ENCODE measurements around the gene HMOX2. TPM values are rescaled to one million over a fixed set of nuclear protein-coding genes. Genes with fewer than 3 reads are reported as not detected.

Gene HMOX2
- total RNA-seq, 1 experiment from 2014 or later: 55.1 TPM

DNA sequence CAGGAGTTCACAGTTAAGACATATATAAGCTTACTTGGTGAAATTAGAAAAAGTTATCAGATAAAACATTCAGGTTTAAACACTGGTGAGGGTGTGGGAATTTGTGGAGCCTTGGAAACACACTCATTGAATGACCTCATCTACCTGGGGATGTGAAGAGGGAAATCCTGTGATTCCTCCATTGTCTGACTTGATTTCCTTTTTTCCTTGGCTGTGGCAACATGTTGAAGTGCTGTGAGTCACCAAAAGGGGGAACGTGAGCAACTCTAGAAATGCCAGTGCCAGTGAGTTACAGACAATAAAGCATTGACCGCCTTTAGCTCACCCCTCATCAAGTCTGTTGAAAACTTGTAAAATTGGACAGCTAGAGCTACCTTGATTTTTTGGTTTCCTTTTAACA lies 1.8 kb downstream of the HMOX2 start:
- peak overlapping the region; percentile 94 for H3K4me2 ChIP-seq (ENCODE audit: low read length)
- H4K20me1 ChIP-seq (ENCODE audit: insufficient read depth): no peaks in the 10 kb centered on the region
- ChIA-PET RAD21 (ENCODE audit: low non-redundant PET in 1 of 2, low total read pairs in 2 of 2, uncharacterized antibody in 2 of 2, unreplicated experiment in 2 of 2) (no interaction called here), POLR2A (interaction anchor here (0.9 to 4.8 kb wide), 3 partner anchors 9 to 17 kb away, joined by 4 to 26 read pairs (median 5); no protein-coding TSS in a partner anchor), CTCF (interaction anchor here (0.6 to 1.4 kb wide), 3 partner anchors 9 to 146 kb away, joined by 3 to 4 read pairs (median 3); partner anchors contain the start of gene MGRN1)
- H3K4me3 ChIP-seq (replicated peaks in 1 of 2; ENCODE audit: low read depth in 1 of 2, low read length in 2 of 2): peak overlapping the region; percentile 93 to 95
- H3K79me2 ChIP-seq (ENCODE audit: insufficient read depth, low read length): peaks cover 81% of the 10 kb centered on the region
- DNase-seq (ENCODE audit: low read depth, low spot score) (peak; percentile 45), ATAC-seq (no peak)
- no peaks in the 10 kb centered on the region for H3K9me3 ChIP-seq (ENCODE audit: control insufficient read depth in 1 of 2, insufficient read depth in 1 of 2, low read depth in 1 of 2, low read length in 2 of 2)
- H3K27ac ChIP-seq (ENCODE audit: low read depth, low read length): peak overlapping the region; percentile 86
- no peaks in the 10 kb centered on the region for H3K9me2 ChIP-seq (ENCODE audit: insufficient read depth)
- no peak overlapping the region for H2AFZ ChIP-seq (ENCODE audit: low read depth, low read length, poor library complexity, severe bottlenecking)
- H3K9ac ChIP-seq (ENCODE audit: low read length): peak overlapping the region; percentile 87
- intact Hi-C loops (cut with micrococcal nuclease): no loop called here
- H3K4me1 ChIP-seq (ENCODE audit: control insufficient read depth in 1 of 2, insufficient read depth in 2 of 2, low read length in 2 of 2): peaks cover 20 to 39% of the 10 kb centered on the region in 2 experiments
- H3K36me3 ChIP-seq (ENCODE audit: control insufficient read depth in 1 of 2, insufficient read depth in 2 of 2, low read length in 2 of 2): no peaks in the 10 kb centered on the region
- no peaks in the 10 kb centered on the region for H3K27me3 ChIP-seq (ENCODE audit: insufficient read depth, low read length)
- BruUV-seq (replicated peaks): no TSS peak
- TF ChIP-seq, protein P1, sequence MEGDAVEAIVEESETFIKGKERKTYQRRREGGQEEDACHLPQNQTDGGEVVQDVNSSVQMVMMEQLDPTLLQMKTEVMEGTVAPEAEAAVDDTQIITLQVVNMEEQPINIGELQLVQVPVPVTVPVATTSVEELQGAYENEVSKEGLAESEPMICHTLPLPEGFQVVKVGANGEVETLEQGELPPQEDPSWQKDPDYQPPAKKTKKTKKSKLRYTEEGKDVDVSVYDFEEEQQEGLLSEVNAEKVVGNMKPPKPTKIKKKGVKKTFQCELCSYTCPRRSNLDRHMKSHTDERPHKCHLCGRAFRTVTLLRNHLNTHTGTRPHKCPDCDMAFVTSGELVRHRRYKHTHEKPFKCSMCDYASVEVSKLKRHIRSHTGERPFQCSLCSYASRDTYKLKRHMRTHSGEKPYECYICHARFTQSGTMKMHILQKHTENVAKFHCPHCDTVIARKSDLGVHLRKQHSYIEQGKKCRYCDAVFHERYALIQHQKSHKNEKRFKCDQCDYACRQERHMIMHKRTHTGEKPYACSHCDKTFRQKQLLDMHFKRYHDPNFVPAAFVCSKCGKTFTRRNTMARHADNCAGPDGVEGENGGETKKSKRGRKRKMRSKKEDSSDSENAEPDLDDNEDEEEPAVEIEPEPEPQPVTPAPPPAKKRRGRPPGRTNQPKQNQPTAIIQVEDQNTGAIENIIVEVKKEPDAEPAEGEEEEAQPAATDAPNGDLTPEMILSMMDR (IDR thresholded peaks at IDR 0.05 in 2 of 3, conservative IDR thresholded peaks at IDR 0.05 in 1 of 3; ENCODE audit: borderline replicate concordance in 1 of 3, insufficient read depth in 1 of 3, low read depth in 2 of 3, low read length in 2 of 3): peak in 1 of 3 experiments; percentile 12; a peak in 1 of 6 replicates
- no peak for TF ChIP-seq POLR2AphosphoS5 (IDR thresholded peaks at IDR 0.05; ENCODE audit: low read depth, low read length)
- TF ChIP-seq, protein P2, sequence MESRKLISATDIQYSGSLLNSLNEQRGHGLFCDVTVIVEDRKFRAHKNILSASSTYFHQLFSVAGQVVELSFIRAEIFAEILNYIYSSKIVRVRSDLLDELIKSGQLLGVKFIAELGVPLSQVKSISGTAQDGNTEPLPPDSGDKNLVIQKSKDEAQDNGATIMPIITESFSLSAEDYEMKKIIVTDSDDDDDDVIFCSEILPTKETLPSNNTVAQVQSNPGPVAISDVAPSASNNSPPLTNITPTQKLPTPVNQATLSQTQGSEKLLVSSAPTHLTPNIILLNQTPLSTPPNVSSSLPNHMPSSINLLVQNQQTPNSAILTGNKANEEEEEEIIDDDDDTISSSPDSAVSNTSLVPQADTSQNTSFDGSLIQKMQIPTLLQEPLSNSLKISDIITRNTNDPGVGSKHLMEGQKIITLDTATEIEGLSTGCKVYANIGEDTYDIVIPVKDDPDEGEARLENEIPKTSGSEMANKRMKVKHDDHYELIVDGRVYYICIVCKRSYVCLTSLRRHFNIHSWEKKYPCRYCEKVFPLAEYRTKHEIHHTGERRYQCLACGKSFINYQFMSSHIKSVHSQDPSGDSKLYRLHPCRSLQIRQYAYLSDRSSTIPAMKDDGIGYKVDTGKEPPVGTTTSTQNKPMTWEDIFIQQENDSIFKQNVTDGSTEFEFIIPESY (IDR thresholded peaks at IDR 0.05; ENCODE audit: extremely low read depth, insufficient replicate concordance, low read length): no peak
- TF ChIP-seq FOSL1 (IDR thresholded peaks at IDR 0.05; ENCODE audit: low read depth): 0 out of 2 replicates have a peak, but pooled peaks have one; percentile 30
- TF ChIP-seq EGR1 (IDR thresholded peaks at IDR 0.05; ENCODE audit: low read depth): no peak
- TF ChIP-seq CEBPB (IDR thresholded peaks at IDR 0.05; ENCODE audit: low read depth): no peak
- peak; percentile 6; the same call in 1 of the 2 replicates for TF ChIP-seq RAD21 (IDR thresholded peaks at IDR 0.05; ENCODE audit: low read depth)
- no peak for TF ChIP-seq SRF (IDR thresholded peaks at IDR 0.05; ENCODE audit: low read depth)
- TF ChIP-seq SP1 (IDR thresholded peaks at IDR 0.05; ENCODE audit: low read depth): no peak
- TF ChIP-seq EZH2 (IDR thresholded peaks at IDR 0.05): no peak
- no peak for TF ChIP-seq SIN3A (IDR thresholded peaks at IDR 0.05; ENCODE audit: low read depth)
- TF ChIP-seq, protein P3, sequence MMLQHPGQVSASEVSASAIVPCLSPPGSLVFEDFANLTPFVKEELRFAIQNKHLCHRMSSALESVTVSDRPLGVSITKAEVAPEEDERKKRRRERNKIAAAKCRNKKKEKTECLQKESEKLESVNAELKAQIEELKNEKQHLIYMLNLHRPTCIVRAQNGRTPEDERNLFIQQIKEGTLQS (IDR thresholded peaks at IDR 0.05): no peak
- TF ChIP-seq JUND (IDR thresholded peaks at IDR 0.05): peak; percentile 43; the same call in 1 of the 2 replicates
- no peak for TF ChIP-seq CBX3 (IDR thresholded peaks at IDR 0.05; ENCODE audit: low read depth)
- TF ChIP-seq, protein P4, sequence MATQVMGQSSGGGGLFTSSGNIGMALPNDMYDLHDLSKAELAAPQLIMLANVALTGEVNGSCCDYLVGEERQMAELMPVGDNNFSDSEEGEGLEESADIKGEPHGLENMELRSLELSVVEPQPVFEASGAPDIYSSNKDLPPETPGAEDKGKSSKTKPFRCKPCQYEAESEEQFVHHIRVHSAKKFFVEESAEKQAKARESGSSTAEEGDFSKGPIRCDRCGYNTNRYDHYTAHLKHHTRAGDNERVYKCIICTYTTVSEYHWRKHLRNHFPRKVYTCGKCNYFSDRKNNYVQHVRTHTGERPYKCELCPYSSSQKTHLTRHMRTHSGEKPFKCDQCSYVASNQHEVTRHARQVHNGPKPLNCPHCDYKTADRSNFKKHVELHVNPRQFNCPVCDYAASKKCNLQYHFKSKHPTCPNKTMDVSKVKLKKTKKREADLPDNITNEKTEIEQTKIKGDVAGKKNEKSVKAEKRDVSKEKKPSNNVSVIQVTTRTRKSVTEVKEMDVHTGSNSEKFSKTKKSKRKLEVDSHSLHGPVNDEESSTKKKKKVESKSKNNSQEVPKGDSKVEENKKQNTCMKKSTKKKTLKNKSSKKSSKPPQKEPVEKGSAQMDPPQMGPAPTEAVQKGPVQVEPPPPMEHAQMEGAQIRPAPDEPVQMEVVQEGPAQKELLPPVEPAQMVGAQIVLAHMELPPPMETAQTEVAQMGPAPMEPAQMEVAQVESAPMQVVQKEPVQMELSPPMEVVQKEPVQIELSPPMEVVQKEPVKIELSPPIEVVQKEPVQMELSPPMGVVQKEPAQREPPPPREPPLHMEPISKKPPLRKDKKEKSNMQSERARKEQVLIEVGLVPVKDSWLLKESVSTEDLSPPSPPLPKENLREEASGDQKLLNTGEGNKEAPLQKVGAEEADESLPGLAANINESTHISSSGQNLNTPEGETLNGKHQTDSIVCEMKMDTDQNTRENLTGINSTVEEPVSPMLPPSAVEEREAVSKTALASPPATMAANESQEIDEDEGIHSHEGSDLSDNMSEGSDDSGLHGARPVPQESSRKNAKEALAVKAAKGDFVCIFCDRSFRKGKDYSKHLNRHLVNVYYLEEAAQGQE (IDR thresholded peaks at IDR 0.05; ENCODE audit: low read depth): no peak
- TF ChIP-seq ZFX (IDR thresholded peaks at IDR 0.05): no peak
- TF ChIP-seq TCF7L2 (IDR thresholded peaks at IDR 0.05; ENCODE audit: borderline replicate concordance, extremely low read depth, insufficient read depth, insufficient read length): no peak

Measured in HCT116 (cell line).